HG03442 (cell line): Measurements from ENCODE around the gene SLC13A2.

Experiments
- ATAC-seq: cut with Tn5 transposase; IDR thresholded peaks from one replicate; pipeline ENCODE4 v1.9.1; 2021; ENCODE audit warnings: mild to moderate bottlenecking, moderate library complexity; ENCODE audit not compliant: unreplicated experiment

The SLC13A2 gene

DNA sequence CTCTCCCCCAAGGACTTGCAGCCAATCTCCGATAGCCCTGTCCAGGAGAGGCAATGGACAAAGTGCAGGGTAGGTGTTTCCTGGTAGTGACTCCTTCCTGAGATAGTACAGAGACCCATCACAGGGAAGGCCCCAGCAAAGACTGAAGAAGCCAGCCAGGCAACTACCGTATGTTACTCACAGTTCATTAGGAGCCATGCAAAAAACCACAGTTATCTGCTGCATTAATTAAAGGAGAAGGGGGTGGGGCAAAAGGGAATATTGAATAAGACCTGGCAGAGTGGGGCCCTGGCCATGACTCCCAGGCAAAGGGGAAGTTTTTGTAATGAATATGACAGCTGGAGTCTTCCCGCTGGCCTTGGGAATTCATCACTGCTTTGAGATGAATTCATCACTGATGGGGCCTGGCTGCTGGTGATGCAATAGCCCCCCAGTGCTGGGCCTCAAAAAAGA, 2.5 kb upstream of the SLC13A2 start:
- no peak for ATAC-seq

GRCh38 chr17:28471531-28472342, 1.7 kb upstream of the SLC13A2 start:
- ATAC-seq: no peak

DNA sequence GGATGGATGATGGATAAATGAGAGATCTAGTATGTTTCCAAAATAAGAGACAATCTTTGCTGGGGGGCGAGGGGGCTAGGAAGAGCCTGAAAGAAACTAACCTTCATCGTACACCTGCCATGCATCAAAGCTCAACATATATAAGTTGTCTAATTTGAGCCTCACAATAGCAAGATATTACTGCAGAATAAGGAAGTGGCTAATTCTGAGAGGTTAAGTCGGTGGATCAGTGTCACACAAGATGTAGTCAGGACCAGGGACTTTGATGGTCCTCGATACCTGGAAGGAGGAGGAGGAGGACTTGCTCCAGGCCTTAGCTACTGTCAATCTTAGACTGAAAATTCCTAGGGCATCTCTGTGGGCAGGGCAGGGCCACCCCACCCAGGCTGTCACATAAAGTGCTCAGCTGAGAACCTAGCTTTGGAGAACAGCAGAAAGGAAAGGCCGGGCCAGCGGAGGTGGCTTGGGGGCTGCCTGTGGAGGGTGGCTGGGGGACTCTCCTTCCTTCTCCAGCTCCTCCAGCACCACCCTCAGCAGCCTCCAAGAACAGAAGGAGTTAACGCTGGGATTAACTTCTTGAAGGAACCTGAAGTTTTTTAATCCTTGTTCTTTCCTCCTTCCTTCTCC, 460 bp upstream of the SLC13A2 start:
- ATAC-seq: no peak

DNA sequence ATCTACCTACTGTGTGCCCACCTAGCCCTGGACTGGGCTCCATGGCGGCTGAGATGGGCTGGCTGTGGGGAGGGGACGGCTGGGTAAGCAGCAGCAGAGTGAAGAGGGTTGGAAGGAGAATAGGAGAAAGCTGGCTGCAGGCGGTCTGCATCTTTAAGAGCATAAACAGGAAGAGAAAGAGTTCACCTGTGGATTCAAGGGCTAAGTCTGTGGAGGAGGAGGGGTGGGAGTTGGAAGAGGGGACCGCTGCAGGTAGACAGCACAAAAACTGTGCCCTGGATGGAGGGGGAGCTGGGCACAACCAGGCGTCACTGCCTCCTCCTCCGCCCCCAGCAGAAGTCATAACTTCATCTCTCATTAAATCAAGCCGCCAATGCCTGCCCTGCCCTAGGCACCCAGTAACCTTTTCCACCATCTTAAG, 677 bp downstream of the SLC13A2 start:
- no peak for ATAC-seq

- ATAC-seq: no peak
These were observed 1.9 kb downstream of the SLC13A2 start for GRCh38 chr17:28475151-28475900.

- ATAC-seq: no peak
These were observed 2.8 kb downstream of the SLC13A2 start for GRCh38 chr17:28476076-28476865.

DNA sequence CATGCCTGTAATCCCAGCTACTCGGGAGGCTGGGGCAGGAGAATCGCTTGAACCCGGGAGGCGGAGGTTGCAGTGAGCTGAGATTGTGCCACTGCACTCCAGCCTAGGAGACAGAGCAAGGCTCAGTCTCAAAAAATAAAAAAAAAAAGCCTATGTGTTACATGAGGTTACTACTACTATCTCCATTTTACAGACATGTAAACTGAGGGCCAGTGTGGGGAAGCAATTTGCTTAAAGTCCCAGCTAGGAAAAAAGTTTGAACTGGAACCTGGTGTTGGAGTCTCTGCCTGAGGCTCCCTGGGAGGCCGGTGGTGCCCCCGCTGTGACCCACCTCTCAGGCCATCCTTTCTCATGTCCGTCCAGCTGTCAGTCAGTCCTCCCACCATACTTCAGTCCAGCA, 4.5 kb downstream of the SLC13A2 start:
- ATAC-seq: no peak

DNA sequence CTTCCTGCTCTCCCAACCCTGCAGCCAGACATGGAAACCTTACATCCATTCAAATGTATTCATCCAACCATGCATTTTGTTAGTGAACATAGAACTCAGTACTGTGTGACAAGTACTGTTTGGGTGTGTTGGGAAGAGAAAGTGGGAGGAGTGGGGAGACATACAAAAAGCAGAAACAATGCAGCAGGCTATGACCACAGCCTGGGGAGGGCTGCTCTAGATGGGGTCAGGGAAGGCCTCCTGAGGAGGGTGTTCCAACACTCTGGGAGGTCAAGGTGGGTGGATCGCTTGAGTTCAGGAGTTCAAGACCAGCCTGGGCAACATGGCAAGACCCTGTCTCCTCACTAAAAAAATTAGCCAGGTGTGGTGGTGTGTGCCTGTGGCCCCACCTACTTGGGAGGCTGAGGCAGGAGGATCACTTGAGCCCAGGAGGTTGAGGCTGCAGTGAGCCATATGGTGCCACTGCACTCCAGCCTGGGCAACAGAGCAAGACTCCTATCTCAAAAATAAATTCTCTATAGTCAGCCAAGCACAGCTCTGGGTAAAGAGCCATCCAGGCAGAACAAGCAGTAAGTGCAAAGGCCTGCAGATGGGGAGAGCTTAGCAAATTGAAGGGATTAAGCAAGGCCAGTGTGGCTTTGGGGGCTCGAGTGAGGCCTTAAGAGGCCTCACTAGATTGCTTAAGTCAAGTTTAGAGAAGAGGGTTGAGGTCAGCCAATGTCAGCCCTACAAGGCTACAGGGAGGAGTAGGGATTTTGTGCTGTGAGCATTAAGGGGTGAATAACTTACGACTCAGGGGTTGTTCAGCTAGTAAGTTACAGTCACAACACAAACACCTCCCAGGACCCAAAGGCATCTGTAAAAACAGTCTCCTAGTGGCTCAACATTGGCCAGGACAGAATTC, 5.5 kb downstream of the SLC13A2 start:
- no peak for ATAC-seq

DNA sequence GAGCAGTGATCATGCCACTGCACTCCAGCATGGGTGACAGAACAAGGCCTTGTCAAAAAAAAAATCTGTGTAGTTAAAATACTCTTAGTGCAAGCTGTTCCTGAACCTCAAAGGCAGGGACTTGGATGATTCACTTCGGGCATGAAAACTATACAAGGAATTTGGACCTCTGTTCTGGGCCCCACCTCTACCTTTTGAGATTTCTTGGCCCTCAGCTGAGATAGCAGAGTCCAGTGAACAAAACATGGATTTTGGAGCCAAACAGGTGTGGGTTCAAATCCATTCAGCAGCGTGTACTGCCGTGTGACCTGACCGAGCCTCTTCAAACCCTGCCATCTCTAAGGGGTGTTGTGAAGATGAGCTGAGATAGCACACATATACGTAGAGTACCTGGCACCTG, 6.8 kb downstream of the SLC13A2 start:
- ATAC-seq: no peak

DNA sequence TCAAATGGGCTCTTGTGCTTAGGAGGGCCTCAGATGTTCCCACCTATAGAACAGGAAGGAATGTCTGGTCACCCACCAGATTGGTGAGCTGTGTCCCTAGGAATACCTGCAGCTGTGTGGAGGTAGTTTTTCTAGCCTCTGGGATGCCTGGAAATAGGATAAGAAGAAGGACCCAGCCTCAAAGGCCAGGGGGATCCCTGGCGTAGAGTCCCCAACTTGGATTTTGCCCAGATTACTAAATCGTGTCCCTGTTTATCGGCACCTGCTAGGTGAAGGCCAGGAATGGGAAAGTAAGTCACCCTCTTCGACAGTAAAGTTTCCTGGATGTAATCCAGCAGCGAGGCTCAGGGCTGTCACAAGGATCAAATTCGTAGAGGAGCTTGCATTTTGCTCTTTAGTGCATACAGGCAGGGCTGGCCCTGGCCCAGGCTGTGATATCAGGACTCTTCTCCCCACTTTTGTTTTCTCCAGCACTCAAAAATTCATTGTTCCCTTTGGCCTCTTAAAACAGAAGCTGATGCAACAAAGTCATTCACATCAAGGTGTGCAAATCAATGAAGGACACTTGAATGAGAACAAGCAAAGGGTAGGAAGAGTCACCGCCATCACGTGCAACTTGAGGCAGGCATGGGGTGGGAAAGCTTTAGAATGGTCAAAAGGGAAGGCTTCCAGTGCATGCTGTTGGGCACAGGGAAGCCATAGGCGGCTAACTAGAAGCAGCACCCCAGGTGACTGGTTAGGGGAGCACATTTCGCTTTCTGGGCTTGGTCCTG, 7.5 kb downstream of the SLC13A2 start:
- ATAC-seq: no peak

DNA sequence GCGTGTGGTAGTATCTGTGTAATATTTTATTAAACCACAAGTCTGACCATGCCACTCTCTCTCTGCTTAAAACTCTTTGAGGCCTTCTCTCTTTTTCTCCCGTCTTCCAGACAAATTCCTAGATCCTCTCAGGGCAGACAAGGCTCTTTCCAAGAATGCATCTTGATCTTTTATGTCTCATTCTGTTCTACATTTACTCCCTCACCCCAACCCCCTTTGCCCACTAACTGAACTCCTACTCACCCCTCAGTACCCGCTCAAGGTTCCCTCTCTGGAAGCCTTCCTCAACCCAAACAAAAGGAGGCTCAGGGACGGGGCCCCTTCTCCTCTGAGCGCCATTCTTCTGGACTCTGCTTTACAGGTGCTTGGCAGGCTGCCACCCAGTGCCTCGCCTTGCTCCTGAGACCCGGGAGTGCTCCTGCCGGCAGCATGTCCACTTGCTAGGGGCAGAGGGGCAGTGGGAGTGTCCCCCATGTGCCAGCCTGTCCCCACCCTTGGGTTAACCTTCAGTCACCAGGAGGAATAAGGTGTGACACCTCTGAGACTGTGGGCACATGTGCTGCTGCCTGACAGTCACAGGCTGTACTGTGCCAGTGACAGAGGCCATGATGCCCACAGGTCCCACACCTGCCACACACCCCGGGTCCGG, 9.2 kb downstream of the SLC13A2 start:
- no peak for ATAC-seq

DNA sequence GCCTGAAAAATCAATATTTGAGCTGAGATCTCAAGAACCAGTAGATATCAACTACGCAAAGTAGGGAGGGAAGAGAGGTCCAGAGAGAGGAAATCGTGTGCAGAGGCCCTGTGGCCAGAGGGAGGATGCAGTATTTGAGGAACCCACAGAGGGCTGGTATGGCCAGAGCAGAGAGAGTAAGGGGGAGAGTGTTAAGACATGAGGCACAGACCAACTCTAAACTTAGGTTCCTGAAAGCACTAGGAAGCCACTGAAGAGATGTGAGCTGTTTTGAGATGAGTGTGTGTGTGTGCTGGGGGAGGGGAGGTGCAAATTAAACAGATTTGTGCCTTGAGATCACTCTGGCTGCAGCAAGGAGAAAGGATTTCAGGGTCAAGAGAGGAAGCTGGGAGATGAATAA, 10.9 kb downstream of the SLC13A2 start:
- peak; percentile 74 for ATAC-seq

GRCh38 chr17:28485049-28485448, 11.6 kb downstream of the SLC13A2 start:
- ATAC-seq: no peak

GRCh38 chr17:28487881-28488532, 14.6 kb downstream of the SLC13A2 start:
- no peak for ATAC-seq

GRCh38 chr17:28488533-28489276, 15.3 kb downstream of the SLC13A2 start:
- ATAC-seq: no peak

DNA sequence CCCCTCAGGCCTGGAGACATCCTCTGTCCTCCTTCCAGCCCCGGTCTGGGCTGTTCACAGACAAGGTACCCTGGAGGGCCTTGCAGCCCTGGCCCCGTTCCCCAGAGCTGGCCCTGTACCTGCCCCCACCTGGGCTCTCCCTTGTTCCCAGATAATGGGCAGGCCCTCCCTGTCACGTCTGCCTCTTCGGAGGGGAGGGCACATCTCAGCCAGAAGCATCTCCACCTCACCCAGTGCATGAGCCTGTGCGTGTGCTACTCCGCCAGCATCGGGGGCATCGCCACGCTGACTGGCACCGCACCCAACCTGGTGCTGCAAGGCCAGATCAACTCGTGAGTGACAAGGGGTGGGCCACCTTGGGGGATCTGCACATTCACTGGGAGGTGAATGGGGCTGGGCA, 17.8 kb downstream of the SLC13A2 start:
- no peak for ATAC-seq

- no peak for ATAC-seq
These were observed 18.4 kb downstream of the SLC13A2 start for GRCh38 chr17:28491860-28492259.
